GM13976 (cell line): Measurements from ENCODE around the gene PRRC1.

Experiments used
- DNase-seq: peaks from one replicate; pipeline ENCODE4 v3.0.0; 2012; ENCODE audit warnings: low spot score
- CTCF ChIP-seq: IDR thresholded peaks from 2 replicates; pipeline ENCODE4 v1.5.1; 2012; ENCODE audit warnings: borderline replicate concordance, mild to moderate bottlenecking; ENCODE audit not compliant: insufficient read depth; ENCODE audit errors: extremely low read depth, missing control alignments, control extremely low read depth
- in situ Hi-C: fragments of 300-500 bp; cut with MboI; formaldehyde crosslinking; loops from one replicate; pipeline ENCODE4 v1.12.0; 2022; ENCODE audit warnings: low sequenced_read_pairs, mixed read lengths, inconsistent platforms; ENCODE audit not compliant: unreplicated experiment

The PRRC1 gene

GRCh38 chr5:127602896-127603844, 85.7 kb downstream of the PRRC1 start:
- no peak for TF ChIP-seq CTCF
- in situ Hi-C loops: no loop called here
- DNase-seq: no peak
